ENCODE results near the gene ADAM12.

ADAM12 gene

GRCh38 chr10:126110489-126111180 is 277.6 kb downstream of the ADAM12 start:
- no peak for TF ChIP-seq CTCF (IDR thresholded peaks at IDR 0.05; ENCODE audit: low read length, missing control alignments)
- no peak overlapping the region for H3K4me3 ChIP-seq (replicated peaks; ENCODE audit: low read depth, low read length)
- DNase-seq (ENCODE audit: low read depth) = peak; percentile 67

- H3K4me3 ChIP-seq (replicated peaks; ENCODE audit: low read depth, low read length) = no peak overlapping the region
- no peak for TF ChIP-seq CTCF (IDR thresholded peaks at IDR 0.05; ENCODE audit: low read length, missing control alignments)
- DNase-seq (ENCODE audit: low read depth) = no peak
Measured at GRCh38 chr10:126109893-126110292, 278.4 kb downstream of the ADAM12 start.

GRCh38 chr10:126108693-126109092 is 279.6 kb downstream of the ADAM12 start:
- DNase-seq (ENCODE audit: low read depth) = no peak
- TF ChIP-seq CTCF (IDR thresholded peaks at IDR 0.05; ENCODE audit: low read length, missing control alignments) = no peak

GRCh38 chr10:126104767-126105166 is 283.5 kb downstream of the ADAM12 start:
- no peak for DNase-seq (ENCODE audit: low read depth)
- H3K4me3 ChIP-seq (replicated peaks; ENCODE audit: low read depth, low read length) = no peak overlapping the region
- TF ChIP-seq CTCF (IDR thresholded peaks at IDR 0.05; ENCODE audit: low read length, missing control alignments) = no peak

More at GRCh38 chr10:126108693-126109092, 279.6 kb downstream of the ADAM12 start:
- no peak overlapping the region for H3K4me3 ChIP-seq (replicated peaks; ENCODE audit: low read depth, low read length)

- DNase-seq (ENCODE audit: low read depth) = peak; percentile 22
- H3K4me3 ChIP-seq (replicated peaks; ENCODE audit: low read depth, low read length) = no peak overlapping the region
- no peak for TF ChIP-seq CTCF (IDR thresholded peaks at IDR 0.05; ENCODE audit: low read length, missing control alignments)
Measured at GRCh38 chr10:126102636-126103035, 285.6 kb downstream of the ADAM12 start.

GRCh38 chr10:126101736-126102135 is 286.5 kb downstream of the ADAM12 start:
- no peak for DNase-seq (ENCODE audit: low read depth)
- TF ChIP-seq CTCF (IDR thresholded peaks at IDR 0.05; ENCODE audit: low read length, missing control alignments) = no peak
- no peak overlapping the region for H3K4me3 ChIP-seq (replicated peaks; ENCODE audit: low read depth, low read length)

- TF ChIP-seq CTCF (IDR thresholded peaks at IDR 0.05; ENCODE audit: low read length, missing control alignments) = no peak
- no peak for DNase-seq (ENCODE audit: low read depth)
- no peak overlapping the region for H3K4me3 ChIP-seq (replicated peaks; ENCODE audit: low read depth, low read length)
Measured at GRCh38 chr10:126101325-126101724, 287.0 kb downstream of the ADAM12 start.
